HG03565 (cell line): Measurements from ENCODE around the gene RPP40.

Source experiments
- ATAC-seq: cut with Tn5 transposase; IDR thresholded peaks from one replicate; pipeline ENCODE4 v1.9.1; 2021; ENCODE audit warnings: mild to moderate bottlenecking, moderate library complexity; ENCODE audit not compliant: unreplicated experiment

Gene RPP40

GRCh38 chr6:4970739-4971395, 33.0 kb downstream of the RPP40 start:
- no peak for ATAC-seq

- ATAC-seq, result no peak
These were observed 34.1 kb downstream of the RPP40 start for GRCh38 chr6:4969609-4970285.

- no peak for ATAC-seq
These were observed 36.4 kb downstream of the RPP40 start for GRCh38 chr6:4967301-4968030.

GRCh38 chr6:4965562-4966389, 38.1 kb downstream of the RPP40 start:
- ATAC-seq, result no peak

- ATAC-seq, result no peak
These were observed 38.9 kb downstream of the RPP40 start for GRCh38 chr6:4964675-4965561.

GRCh38 chr6:4962905-4963304, 40.9 kb downstream of the RPP40 start:
- ATAC-seq, result no peak

GRCh38 chr6:4961322-4962168, 42.3 kb downstream of the RPP40 start:
- ATAC-seq, result no peak

- no peak for ATAC-seq
These were observed 45.2 kb downstream of the RPP40 start for GRCh38 chr6:4958624-4959023.

GRCh38 chr6:4957521-4958231, 46.2 kb downstream of the RPP40 start:
- ATAC-seq, result no peak

- no peak for ATAC-seq
These were observed 47.2 kb downstream of the RPP40 start for GRCh38 chr6:4956625-4957024.

GRCh38 chr6:4953440-4953839, 50.4 kb downstream of the RPP40 start:
- ATAC-seq, result no peak

- ATAC-seq, result no peak
These were observed 52.9 kb downstream of the RPP40 start for GRCh38 chr6:4950836-4951533.

- no peak for ATAC-seq
These were observed 53.8 kb downstream of the RPP40 start for GRCh38 chr6:4950076-4950475.

GRCh38 chr6:4948781-4949450, 54.9 kb downstream of the RPP40 start:
- ATAC-seq, result no peak

- ATAC-seq, result no peak
These were observed 56.1 kb downstream of the RPP40 start for GRCh38 chr6:4947716-4948115.

GRCh38 chr6:4946521-4946920, 57.3 kb downstream of the RPP40 start:
- ATAC-seq, result no peak
